NCI-H2029 treated with DMSO at 0.1 percent for 48 hours (cell line): ENCODE results near the gene C10orf53.
"Not testable (repeated sequence)": the region's sequence is repeated elsewhere in the genome, so short reads cannot be mapped to it uniquely, and the experiment has no call there.

ENCODE experiments used
- DNase-seq: peaks from one replicate; lab custom pipeline; 2025; lab: John Stamatoyannopoulos, UW

Gene C10orf53

DNA sequence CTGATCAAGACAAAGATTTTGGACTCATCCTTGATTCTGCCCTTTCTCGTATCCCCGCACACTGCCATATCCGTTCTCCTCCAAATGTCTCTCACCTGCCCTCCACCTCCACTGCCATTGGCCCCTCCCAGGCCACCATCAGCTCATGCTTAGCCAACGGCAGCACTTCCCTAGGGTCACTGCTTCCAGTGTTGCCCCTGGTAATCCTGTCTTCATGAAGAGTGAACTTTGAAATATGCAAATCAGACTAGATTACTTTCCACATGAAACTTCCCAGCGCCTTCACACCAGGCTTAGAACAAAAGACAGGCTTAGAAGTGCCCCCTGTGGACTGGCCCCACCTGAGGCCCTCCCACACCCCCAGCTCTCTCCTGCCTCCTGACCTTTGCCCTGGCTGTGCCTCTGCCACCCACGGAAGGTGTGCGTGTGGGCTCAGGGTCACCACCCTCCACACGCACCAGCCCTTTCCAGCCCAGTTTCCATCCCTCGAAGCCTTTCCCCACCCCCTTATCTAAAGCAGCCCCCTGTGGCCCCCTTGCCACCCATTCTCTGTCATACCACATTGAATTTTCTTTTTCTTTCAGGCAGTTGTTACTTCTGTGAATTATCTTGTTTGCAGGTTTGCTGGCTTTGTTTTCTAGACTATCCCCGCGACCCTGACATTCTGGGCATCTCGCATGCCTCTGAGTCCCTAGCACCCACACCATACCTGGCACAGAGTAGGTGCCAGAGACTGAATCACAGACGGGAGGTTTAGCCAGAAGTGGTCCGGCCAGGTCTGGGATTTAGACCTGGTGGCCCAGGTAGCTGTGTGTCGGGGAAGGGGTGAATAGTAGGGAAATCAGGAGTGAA, 26.8 kb upstream of the C10orf53 start:
- no peak for DNase-seq

DNA sequence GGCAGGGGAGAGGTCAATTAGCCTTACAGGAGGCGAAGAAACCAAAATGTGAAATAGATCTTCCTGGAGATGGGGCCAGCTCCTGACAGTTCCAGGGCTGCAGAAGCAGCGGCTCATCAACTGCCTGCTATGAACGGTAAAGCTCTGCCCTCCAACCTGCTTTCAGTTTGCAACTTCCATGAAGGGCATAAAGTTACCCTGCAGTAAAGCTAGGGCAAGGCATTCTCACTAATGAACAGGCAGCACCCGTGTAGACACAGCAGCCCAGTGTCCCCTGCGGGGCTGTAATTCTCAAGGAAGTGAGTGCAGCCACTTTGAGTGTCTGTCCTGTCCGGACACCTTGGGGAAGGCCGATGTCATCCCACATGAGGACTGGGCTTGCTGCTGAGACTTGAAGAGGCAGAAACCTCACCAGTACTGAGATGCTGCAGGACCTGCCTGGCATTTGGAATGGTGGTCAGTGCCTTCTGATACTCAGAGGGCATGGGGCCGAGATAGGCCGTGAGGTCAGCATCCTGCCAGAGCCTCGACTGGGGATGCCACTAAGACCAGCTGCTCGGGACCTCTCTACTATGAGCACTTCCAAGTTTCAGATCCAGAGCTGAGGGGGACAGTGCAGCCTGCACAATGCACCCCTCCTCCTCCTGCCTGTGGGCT, 26.1 kb upstream of the C10orf53 start:
- no peak for DNase-seq

DNA sequence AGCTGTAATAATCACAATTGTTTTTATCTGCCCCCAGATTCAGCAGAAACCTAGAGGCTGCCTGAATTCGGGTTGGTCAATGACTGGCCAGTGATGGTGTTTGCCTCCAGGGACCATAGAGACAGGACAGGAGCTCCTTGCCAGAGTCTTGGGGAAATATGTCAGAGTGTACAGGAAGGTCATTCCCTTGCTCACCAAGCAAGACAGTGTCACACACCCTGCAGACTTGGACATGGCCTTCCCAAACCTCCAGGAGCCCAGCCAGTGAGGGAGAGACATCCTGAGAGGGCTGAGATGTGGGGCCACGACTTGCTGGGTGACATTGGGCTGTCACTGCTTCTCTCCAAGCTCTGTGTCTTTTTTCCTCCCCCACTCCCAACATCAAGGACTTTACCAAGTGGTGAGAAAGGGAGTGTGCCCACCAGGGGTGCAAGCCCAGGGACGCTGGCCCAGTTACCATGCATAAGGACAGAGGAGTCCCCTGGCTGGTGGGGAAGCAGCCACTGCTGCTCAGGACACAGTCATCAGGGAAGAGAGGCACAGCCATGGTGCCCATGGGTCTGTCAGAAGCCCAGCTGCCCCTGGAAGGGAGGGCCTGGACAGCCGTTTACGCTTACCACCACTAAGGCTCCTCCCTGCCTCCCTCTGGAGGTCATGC, 25.3 kb upstream of the C10orf53 start:
- DNase-seq = no peak

DNA sequence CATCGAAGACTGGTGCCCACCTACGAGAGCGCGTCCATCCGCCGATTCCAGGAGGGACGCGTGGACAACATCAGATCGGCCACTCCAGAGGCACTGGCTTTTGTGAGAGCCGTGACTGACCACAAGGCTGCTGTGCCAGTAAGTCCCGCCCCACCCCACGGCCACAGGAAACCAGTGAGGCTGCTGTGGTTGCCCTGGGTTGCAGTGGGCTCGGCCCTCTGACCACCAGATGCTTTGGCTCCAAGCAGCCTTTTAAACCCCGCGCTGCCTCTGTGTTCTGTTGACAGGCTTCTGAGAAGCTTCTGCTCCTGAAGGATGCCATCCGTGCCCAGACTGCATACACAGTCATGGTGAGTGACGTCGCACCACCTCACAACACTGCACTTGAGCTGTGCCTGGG, 24.4 kb upstream of the C10orf53 start:
- no peak for DNase-seq

DNA sequence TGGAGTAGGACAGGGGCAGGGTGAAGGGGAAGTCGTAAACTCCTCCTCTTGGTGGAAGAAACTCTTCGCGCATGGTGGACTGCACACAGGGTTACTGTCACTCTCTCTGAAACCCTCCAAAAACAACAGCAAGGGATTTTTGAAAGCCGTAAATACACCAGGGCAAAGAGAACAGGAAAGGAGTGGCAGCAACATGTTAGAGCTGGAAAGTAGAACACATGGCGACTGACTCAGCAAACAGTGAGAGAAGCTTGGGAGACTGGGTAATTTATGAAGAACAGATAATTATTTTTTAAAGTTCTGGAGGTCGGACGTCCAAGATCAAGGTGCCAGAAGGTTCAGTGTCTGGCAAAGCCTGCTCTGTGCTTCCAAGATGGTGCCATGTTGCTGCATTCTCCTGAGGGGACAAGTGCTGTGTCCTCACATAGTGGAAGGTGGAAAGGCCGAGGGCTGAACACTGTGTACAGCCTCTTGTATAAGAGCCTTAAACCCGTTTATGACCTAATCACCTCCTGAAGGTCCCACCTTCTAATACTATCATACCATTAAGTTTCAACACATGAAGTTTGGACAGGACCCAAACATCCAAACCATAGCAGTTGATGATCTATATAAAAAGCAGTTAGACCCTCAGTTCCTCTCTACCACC, 22.5 kb upstream of the C10orf53 start:
- DNase-seq = no peak

DNA sequence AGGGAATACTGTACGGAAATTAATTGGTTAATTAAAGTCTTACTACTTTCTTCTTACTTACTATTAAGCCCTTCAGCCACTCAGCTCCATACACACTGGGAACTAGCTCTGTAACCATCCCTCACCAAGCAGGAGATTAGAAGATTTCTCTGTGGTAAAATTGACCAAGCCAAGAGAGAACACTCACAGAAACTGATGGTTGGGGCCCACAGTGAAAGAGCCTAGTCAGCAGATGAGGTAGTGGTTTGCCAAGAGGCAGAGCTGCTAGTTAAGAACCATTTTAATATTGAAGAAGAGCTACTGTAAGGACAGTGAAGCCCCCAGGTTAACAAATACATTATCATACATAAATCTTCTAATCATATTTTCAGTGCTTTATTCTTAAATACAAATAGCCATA, 21.8 kb upstream of the C10orf53 start:
- DNase-seq = no peak

DNA sequence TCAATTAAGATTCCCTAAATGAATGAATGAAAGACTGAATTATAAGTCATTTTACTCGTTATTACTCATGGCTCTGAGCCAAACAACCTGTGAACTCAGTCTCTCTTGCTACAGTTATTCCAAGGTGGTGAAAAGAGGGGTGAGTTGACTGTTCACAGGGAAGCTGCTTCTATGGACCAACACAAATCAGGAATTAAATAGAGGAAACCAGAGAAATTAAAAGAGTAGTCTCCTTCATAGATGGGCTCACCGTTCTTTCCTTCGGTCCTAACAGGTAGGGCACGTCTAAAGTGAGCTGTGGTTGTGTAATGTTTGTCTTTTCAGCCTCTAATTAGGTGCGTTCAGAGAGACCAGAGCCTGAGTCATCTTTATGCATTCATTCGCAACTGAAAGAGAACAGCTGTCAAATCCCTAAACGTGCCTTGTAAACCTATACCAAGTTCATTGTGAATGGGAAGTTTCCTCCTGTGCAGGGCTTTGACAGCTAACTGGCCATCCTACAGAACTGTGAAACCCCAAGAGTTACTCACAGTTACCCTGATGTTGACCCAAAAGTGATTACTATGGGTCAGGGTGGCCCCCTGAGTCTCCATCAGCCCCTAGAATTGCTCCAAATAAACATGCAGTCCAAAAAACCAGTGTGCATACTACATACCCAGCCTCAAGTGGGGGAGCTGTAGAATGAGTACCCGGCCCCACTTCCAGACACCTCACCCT, 18.2 kb upstream of the C10orf53 start:
- no peak for DNase-seq

DNA sequence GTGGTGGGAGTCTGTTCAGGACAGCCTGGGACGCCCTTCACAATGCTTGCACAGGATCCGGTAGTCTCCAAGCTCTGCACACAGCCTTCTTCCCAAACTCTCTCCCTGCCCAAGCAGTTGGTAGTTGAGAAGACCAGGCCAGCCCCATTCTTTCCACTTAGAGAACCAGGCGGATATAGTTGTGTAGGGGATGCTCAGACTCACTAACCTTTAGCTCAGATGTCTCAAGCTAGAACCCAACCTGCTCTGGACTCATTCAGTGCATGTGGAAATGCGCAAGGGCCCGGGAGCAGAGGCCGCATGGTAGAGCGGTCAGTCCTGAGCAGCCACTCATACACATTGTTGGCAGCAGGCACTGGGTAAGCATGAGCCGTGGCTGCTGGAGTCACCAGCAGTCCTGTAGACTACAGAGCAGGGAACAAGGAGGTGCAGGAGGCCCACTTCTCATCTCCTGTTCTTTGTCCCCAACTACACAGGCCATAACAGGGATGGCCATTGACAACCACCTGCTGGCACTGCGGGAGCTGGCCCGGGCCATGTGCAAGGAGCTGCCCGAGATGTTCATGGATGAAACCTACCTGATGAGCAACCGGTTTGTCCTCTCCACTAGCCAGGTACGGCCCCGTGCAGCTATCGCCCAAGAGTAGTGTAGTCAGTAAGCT, 17.2 kb upstream of the C10orf53 start:
- DNase-seq = no peak

DNA sequence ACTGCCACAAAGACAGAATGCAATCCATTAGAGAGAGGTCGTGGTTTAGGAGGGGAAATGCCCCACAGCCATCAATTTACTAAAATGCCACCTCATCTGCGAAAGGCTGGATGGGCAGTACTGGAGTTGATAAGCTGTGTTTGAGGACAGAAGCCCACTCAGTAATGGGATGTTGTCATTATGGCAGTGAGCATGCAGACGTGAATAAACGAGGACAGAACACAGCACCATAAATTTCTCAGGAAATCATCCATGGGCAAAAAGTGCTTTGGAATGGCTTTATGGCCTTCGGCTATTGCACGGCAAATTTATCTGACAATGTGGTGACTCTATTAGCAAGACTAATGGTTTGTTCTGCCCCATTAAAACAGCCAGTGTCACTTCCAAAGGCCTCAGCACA, 15.9 kb upstream of the C10orf53 start:
- no peak for DNase-seq

DNA sequence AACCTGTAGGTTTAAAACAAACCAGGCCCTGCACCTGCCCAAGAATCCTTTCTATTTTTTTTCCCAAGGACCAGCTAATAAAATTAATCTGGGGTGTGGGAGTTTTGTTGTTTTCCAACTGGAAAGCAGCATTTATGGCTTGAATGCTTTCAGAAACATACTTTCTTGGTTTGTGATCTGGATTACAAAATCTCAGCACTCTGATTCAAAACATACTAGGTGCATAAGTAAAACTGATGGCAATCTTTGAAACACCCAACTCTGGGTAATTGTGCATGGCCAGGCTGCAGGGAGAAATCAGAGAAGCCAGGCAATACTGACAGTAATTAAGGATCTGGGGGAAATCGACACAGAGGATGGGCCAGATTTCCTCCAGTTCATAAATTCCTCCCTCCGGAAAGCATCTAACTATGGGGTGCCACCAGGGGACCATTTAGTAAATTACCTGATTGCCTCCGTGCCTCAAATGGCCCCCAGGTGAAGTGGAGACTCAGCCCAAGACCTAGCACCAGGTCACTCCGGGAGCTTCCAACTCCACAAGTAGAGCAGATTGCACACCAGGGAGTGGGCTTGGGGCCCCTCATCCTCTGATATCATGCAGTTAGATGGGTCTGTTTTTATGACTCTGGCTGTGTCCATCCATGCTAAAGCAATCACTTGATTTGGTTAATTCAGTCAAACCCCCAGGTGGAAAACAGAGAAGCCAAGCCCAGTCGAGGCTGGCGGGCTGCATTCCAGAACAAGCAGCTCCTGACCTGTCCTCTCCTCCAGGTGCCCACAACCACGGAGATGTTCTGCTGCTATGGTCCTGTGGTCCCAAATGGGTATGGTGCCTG, 15.2 kb upstream of the C10orf53 start:
- no peak for DNase-seq

DNA sequence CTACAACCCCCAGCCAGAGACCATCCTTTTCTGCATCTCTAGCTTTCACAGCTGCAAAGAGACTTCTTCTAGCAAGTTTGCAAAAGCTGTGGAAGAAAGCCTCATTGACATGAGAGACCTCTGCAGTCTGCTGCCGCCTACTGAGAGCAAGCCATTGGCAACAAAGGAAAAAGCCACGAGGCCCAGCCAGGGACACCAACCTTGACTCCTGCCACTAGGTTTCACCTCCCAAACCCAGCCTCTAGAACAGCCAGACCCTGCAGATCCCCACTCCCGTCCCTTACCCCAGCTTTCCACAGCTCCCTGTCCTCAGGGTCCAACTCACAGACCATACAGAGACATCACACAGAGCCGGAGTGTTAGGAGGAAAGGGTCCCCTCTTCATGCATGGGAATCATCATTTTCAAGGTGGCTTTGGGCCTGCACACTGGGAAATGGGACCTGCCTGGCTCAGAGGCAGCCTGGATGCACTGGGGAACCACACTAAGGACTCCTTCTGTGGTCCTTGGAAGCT, 14.6 kb upstream of the C10orf53 start:
- no peak for DNase-seq

DNA sequence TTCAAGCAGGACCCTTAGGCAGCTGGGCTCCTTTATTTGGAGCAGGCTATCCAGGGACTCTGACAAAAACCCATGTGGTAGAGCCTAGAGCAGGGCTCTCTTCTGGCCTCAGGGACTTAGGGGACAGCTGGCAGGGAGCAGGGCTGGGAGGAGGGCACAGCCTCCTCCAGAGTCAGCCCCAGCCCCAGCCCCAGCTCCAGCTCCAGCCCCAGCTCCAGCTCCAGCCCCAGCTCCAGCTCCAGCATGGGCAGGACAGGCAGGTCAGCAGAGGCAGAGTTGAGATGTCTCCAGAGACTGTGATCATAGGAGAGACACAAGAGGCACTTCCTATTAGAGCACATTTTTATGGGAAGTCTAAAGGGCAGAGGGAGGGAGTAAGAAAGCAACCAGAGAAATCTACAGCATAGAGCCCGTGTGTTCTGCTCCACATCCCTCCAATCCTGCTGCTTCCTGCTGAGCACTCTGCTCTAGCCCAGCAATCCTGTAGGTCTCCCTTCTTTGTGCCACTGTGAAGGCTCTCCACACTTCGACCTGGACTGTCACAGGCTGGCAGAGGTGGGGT, 13.3 kb upstream of the C10orf53 start:
- no peak for DNase-seq

DNA sequence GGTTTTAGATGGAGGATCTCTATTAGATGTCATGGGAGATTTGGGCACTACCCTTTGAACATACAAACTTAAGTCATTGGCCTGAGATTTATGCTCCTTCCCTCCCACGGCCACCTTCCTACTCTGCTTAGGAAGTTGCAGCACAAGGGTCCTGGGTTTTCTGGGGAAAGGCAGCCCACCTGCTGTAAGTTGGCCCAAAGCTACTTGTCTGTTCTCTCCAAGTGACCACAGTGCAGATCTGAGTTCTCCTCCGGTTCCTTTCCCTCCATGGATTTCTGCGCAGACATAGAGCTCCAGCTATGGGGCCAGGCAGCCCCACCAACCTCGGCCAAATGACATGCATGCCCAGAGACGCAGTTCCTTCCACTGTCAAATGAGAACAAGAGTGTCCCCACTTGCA, 12.8 kb upstream of the C10orf53 start:
- no peak for DNase-seq

DNA sequence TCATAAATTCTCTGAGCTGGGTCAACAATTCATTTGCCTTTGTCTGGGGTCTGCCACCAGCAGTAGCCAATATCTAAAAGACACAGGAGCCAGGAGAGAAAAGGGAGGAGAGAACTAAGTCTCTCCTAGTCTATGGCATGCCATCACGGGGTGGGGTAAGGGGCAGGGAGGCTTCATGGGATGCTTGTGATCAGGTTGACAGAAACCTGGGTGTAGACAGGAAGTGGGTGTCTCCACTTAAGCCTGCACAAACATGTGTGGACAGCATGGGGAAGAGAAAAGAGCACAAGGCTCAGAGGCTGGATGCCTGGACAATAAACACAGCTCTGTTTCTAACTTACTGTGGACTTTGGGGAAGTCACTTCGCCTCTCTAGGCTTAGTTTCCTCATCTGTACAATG, 11.5 kb upstream of the C10orf53 start:
- DNase-seq = no peak

DNA sequence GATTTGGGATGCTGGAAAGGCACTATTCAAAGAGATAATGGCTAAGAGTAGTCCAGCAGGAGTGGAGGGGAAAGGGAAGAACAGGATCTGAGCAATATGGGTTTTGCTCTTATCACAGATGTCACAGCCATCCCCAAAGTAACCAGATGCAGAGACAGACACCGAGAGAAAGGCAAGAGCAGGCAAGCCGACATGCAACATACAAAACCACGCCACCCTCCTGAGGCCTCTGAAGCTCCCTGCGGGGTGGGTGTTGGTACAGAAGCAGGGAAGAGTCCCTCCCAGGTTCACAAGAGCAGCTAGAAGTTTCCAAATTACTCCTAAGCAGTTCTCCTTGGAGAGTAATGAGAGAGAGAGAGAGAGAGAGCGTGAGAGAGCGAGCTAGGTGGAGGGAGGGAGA, 10.8 kb upstream of the C10orf53 start:
- DNase-seq = no peak

DNA sequence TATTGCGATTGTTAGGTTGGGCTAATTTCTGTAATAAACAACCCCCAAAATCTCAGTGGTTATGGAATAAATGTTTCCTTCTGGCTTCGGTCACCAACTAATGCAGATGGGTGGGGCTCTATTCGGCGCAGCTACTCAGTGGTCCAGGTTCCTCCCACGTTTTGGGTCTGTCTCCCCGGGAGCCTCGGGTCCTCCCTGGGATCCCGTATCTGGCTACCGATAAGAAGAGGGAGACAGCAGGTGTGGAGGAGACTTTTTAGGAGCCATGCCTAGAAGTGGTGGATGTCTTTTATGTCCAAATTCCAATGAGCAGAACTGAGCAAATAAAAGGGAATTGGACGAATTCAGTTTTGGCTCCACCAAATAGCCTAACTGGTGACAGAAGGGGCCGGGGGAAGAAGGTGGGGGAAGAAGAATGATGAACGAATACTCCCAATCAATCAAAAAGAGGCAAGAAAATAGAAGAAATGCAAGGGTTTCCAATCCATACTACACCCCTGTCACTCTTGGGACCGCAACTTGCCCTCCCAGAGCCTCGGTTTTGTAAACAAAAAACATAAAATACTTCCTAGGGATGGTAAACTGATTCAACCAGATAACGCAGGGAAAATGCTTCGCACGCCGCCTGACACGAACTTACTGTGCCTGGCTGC, 498 bp upstream of the C10orf53 start:
- no peak for DNase-seq

DNA sequence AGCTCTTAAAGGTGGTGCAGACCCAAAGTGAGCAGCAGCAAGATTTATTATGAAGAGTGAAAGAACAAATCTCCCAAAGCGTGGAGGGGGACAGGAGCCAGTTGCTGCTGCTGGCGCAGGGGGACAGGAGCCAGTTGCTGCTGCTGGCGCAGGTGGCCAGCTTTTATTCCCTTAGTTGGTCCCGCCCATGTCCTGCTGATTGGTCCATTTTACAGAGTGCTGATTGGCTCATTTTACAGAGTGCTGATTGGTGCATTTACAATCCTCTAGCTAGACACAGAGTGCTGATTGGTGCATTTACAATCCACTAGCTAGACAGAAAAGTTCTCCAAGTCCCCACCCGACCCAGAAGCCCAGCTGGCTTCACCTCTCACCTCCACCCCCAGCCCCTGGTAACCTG, 3.0 kb downstream of the C10orf53 start:
- DNase-seq = not testable (repeated sequence)

DNA sequence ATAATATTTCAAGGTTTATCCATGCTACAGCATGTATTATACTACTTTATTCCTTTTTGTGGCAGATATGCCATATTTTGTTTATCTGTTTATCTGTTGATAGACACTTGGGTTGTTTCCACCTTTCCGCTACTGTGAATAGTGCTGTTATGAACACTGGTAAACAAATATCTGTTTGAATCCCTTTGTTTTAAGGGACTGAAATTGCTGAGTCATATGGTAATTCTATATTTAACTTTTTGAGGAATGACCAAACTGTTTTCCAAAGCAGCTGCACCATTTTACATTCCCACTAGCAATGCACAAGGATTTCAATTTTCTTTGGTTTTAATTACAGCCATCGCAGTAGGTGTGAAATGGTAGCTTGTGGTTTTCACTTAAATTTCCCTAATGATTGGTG, 3.4 kb downstream of the C10orf53 start:
- no peak for DNase-seq

DNA sequence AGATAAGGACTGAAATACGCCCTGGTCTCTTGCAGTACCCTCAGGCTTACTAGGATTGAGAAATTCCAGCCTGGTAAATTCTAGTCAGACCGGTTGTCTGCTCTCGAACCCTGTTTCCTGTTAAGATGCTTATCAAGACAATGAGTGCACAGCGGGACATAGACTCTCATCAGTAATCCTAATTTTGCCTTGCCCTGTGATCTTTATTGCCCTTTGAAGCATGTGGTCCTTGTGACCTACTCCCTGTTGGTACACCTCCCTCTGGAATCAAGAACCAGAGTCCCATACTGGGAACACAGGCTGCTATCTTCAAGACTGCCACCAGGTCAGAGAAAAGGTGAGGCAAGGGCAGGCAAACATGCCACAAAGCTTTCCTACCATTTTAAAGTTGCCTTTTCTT, 7.2 kb downstream of the C10orf53 start:
- DNase-seq = no peak
